Measurements from ENCODE around the gene NEU4. TPM values are rescaled to one million over a fixed set of nuclear protein-coding genes. Genes with fewer than 3 reads are reported as not detected.

NEU4 gene
- total and polyA plus RNA-seq, 9 of the 15 experiments (the other 6 are each of a cell fraction or from before 2014, with no cell fraction given): 0.01 to 0.40 TPM; not detected in 7

DNA sequence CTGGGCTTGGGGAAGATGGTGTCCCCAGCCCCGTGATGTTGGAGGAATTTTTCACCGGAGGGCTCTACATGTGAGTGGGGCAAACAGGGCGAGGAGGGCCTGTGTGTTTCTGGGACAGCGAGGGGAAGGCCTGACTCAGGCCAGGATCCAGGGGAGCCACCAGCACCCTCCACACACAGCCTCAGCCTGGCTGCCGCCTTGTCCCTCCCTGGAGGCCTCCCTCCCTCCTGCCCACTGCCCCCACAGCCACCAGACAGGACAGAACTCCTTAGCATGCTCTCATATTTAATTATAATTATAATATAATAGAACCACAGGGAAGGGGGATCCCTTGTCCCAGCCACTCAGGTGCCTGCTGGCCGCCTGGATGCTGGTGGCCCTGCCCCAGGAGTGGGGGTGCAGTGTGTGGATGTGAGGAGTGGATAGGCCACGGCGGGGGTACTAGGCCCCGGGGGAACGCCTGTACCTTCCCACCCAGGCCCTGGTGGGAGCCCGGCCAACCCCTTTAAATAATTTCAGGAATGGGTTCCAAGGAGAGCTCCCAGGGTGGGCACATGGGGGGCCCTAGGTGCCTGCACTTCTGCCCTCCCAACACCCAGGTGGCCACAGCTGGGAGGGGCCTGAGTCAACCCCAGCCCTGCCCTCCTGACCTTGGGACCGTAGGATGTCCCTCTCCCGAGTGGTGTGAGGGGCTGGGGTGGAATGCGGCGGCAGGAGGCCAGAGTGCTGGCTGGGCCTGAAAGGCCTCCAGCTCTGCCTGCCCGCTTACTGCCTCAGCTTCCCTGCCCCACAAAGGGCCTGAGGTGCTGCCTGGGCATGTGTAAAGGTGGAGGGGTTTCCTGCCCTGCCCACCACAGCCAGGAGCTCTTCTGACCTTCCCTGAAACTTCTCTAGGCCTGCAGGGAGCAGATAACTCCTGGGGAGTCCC is 40.9 kb downstream of the NEU4 start:
- peaks cover 4 to 47% of the 10 kb centered on the region in 2 experiments for H3K4me1 ChIP-seq (replicated peaks in 1 of 2; ENCODE audit: control insufficient read depth in 2 of 2, insufficient read depth in 2 of 2, low read length in 2 of 2)
- no peak for FAIRE-seq
- in situ Hi-C loops (cut with MboI): no loop called here

DNA sequence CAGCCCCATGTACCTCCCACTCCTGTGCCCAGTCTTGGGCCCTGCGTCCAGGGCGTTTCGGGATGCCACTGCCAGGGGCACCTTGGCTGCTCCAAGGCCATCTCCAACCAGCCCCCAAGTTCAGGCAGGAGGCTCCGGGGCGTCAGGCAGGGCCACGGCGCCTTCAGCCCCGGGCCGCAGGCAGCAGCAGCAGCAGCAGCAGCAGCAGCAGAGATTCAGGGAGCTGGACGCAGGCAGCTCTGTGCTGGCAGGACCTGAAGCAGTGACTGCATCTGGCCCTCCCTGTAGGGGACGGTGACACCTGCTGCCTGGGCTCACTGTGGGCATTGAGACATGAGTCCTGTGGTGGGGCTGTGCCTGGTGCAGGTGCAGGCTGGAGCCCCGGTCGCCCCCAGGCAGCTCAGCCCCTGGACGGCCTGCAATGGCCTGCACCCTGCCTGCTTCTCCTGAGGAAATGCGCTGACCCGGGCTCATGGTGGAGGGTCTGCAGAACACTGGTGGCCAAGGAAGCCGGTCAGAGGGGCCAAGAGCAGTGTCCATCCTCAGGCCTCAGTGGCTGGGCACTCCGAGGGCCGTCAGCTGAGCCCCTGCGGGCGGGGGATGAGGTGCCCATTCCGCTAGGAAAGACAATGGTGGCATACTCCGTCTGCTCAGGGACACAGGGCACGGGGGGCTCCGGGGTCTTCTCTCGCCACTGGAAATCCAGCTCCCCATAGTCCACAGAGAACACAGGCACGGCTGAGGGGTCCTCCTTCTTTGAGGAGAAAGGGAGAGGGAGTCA is 41.7 kb downstream of the NEU4 start:
- Histone ChIP-seq H3K27ac (ENCODE audit: extremely low read depth, low read depth, low read length) (no peak overlapping the region), H3K9me3 (replicated peaks; ENCODE audit: control insufficient read depth, insufficient read depth, low read depth, low read length) (no peaks in the 10 kb centered on the region), H4K20me1 (replicated peaks; ENCODE audit: control insufficient read depth, insufficient read depth, low read length) (no peaks in the 10 kb centered on the region), H3K9ac (ENCODE audit: insufficient read depth in 1 of 2, low read depth in 2 of 2, low read length in 2 of 2) (peak overlapping the region in 1 of 2 experiments; percentile 9; a peak in 1 of 4 replicates), H3K4me1 (replicated peaks in 1 of 2; ENCODE audit: control insufficient read depth in 2 of 2, insufficient read depth in 2 of 2, low read length in 2 of 2) (peaks cover 0 to 48% of the 10 kb centered on the region in 2 experiments; a peak in 2 of 5 replicates), H3K4me3 (no peak overlapping the region), H3K4me2 (ENCODE audit: insufficient read depth, low read length) (no peak overlapping the region), H3K79me2 (ENCODE audit: control insufficient read depth, insufficient read depth, low read length) (peaks cover 5% of the 10 kb centered on the region; the same call in 1 of the 3 replicates), H2AFZ (ENCODE audit: low read depth, low read length) (no peak overlapping the region), H3K27me3 (ENCODE audit: control insufficient read depth in 2 of 2, insufficient read depth in 2 of 2, low read length in 2 of 2) (no peaks in the 10 kb centered on the region), H3K36me3 (ENCODE audit: control insufficient read depth, insufficient read depth, low read length) (no peaks in the 10 kb centered on the region), H3K9me1 (ENCODE audit: control insufficient read depth, insufficient read depth, low read length) (no peaks in the 10 kb centered on the region)
- in situ Hi-C loops (cut with MboI): no loop called here
- FAIRE-seq (no peak), ATAC-seq (no peak), DNase-seq (ENCODE audit: extremely low read depth in 1 of 4, low spot score in 3 of 4) (no peak)
- CTCF ChIA-PET (ENCODE audit: low intra/inter-chr PET ratio): no interaction called here
- POLR2A ChIA-PET: interaction anchor here (0.6 to 1.0 kb wide), 3 partner anchors 9 to 26 kb away, joined by 3 to 4 read pairs (median 3); no protein-coding TSS in a partner anchor
- BruUV-seq (replicated peaks): no TSS peak
- intact Hi-C loops (cut with micrococcal nuclease): no loop called here
- 67% methylated on average over 17 of the region's 27 CpGs for WGBS (ENCODE audit: insufficient coverage, low coverage, missing lambda C conversion rate)
- TF ChIP-seq JUN (IDR thresholded peaks at IDR 0.05; ENCODE audit: borderline replicate concordance, low read depth, low read length) (no peak), JUN (CRISPR knock-in tag; IDR thresholded peaks at IDR 0.05; ENCODE audit: borderline replicate concordance) (no peak), L3MBTL2 (IDR thresholded peaks at IDR 0.05) (no peak), DNMT1 (IDR thresholded peaks at IDR 0.05) (no peak)
- TF ChIP-seq, protein P1, sequence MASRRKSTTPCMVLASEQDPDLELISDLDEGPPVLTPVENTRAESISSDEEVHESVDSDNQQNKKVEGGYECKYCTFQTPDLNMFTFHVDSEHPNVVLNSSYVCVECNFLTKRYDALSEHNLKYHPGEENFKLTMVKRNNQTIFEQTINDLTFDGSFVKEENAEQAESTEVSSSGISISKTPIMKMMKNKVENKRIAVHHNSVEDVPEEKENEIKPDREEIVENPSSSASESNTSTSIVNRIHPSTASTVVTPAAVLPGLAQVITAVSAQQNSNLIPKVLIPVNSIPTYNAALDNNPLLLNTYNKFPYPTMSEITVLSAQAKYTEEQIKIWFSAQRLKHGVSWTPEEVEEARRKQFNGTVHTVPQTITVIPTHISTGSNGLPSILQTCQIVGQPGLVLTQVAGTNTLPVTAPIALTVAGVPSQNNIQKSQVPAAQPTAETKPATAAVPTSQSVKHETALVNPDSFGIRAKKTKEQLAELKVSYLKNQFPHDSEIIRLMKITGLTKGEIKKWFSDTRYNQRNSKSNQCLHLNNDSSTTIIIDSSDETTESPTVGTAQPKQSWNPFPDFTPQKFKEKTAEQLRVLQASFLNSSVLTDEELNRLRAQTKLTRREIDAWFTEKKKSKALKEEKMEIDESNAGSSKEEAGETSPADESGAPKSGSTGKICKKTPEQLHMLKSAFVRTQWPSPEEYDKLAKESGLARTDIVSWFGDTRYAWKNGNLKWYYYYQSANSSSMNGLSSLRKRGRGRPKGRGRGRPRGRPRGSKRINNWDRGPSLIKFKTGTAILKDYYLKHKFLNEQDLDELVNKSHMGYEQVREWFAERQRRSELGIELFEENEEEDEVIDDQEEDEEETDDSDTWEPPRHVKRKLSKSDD (conservative IDR thresholded peaks at IDR 0.05; ENCODE audit: low read length): no peak
- TF ChIP-seq, protein P2, sequence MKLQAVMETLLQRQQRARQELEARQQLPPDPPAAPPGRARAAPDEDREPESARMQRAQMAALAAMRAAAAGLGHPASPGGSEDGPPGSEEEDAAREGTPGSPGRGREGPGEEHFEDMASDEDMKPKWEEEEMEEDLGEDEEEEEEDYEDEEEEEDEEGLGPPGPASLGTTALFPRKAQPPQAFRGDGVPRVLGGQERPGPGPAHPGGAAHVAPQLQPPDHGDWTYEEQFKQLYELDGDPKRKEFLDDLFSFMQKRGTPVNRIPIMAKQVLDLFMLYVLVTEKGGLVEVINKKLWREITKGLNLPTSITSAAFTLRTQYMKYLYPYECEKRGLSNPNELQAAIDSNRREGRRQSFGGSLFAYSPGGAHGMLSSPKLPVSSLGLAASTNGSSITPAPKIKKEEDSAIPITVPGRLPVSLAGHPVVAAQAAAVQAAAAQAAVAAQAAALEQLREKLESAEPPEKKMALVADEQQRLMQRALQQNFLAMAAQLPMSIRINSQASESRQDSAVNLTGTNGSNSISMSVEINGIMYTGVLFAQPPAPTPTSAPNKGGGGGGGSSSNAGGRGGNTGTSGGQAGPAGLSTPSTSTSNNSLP (IDR thresholded peaks at IDR 0.05; ENCODE audit: borderline replicate concordance, low read depth, low read length): no peak

More for the DNA sequence above, 40.9 kb downstream of the NEU4 start:
- no peak for ATAC-seq
- Histone ChIP-seq H4K20me1 (replicated peaks; ENCODE audit: control insufficient read depth, insufficient read depth, low read length) (no peaks in the 10 kb centered on the region), H3K9me1 (ENCODE audit: control insufficient read depth, insufficient read depth, low read length) (no peaks in the 10 kb centered on the region), H3K79me2 (ENCODE audit: control insufficient read depth, insufficient read depth, low read length) (peaks cover 12% of the 10 kb centered on the region; the same call in 2 of the 3 replicates), H3K27me3 (ENCODE audit: control insufficient read depth in 2 of 2, insufficient read depth in 2 of 2, low read length in 2 of 2) (no peaks in the 10 kb centered on the region), H3K9me3 (replicated peaks; ENCODE audit: control insufficient read depth, insufficient read depth, low read depth, low read length) (no peaks in the 10 kb centered on the region), H3K27ac (ENCODE audit: extremely low read depth, low read depth, low read length) (no peak overlapping the region), H2AFZ (ENCODE audit: low read depth, low read length) (no peak overlapping the region), H3K36me3 (ENCODE audit: control insufficient read depth, insufficient read depth, low read length) (no peaks in the 10 kb centered on the region), H3K4me3 (no peak overlapping the region), H3K4me2 (ENCODE audit: insufficient read depth, low read length) (no peak overlapping the region), H3K9ac (ENCODE audit: insufficient read depth in 1 of 2, low read depth in 2 of 2, low read length in 2 of 2) (peak overlapping the region in 1 of 2 experiments; percentile 45; a peak in 1 of 4 replicates)
- BruUV-seq (replicated peaks): no TSS peak
- no peak for TF ChIP-seq PHF8 (IDR thresholded peaks at IDR 0.05; ENCODE audit: borderline replicate concordance, low read length)
- no peak for TF ChIP-seq ZNF232 (CRISPR knock-in tag; IDR thresholded peaks at IDR 0.05)
- no peak for DNase-seq (ENCODE audit: extremely low read depth in 1 of 4, low spot score in 3 of 4)
- WGBS (ENCODE audit: insufficient coverage, low coverage, missing lambda C conversion rate): 69% methylated on average over 13 of the region's 16 CpGs
- ChIA-PET POLR2A (interaction anchor here (0.6 to 1.0 kb wide), 3 partner anchors 10 to 27 kb away, joined by 3 to 4 read pairs (median 3); no protein-coding TSS in a partner anchor), CTCF (ENCODE audit: low intra/inter-chr PET ratio) (no interaction called here)
- intact Hi-C loops (cut with micrococcal nuclease): no loop called here

Measured in K562 (cell line).